GM12875 (cell line): ENCODE data around the gene UACA.

Experiments used
- H3K4me3 ChIP-seq: one replicate; pipeline ENCODE4 v1.5.1; 2011; ENCODE audit warnings: low read depth, low read length, control low read depth
- TF ChIP-seq, protein P1 (sequence below): IDR thresholded peaks from 2 replicates; pipeline ENCODE4 v1.5.1; 2011; ENCODE audit warnings: low read depth, mild to moderate bottlenecking, control low read depth, inconsistent platforms, low read length, moderate library complexity, borderline replicate concordance; ENCODE audit not compliant: insufficient read depth

Gene UACA

DNA sequence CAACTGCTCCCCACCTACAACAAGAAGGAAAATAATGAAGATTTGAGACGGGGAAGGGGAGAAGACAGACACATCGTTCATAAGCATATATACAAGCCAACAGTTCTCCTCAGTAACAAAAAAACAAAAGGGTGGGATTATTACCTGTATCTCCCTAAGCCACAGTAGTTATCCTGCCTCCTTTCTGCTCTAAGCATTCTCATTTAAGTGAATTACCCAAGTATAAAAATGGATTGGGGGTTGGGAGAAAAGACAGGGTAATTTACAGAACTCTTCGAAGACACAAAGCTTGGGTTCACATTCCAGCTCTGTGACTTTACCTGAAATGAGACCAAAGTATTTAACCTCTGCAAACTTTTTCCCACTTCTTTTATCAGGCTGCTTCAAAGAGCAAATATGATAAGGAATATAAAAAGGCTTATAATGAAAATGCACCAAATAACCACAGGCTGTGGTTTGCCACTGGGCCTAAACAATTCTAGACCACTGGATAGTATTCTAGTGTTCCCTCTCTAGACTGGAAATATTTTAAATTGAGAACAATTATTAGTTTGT, 64.4 kb downstream of the UACA start:
- H3K4me3 ChIP-seq: no peak overlapping the region
- TF ChIP-seq, protein P1, sequence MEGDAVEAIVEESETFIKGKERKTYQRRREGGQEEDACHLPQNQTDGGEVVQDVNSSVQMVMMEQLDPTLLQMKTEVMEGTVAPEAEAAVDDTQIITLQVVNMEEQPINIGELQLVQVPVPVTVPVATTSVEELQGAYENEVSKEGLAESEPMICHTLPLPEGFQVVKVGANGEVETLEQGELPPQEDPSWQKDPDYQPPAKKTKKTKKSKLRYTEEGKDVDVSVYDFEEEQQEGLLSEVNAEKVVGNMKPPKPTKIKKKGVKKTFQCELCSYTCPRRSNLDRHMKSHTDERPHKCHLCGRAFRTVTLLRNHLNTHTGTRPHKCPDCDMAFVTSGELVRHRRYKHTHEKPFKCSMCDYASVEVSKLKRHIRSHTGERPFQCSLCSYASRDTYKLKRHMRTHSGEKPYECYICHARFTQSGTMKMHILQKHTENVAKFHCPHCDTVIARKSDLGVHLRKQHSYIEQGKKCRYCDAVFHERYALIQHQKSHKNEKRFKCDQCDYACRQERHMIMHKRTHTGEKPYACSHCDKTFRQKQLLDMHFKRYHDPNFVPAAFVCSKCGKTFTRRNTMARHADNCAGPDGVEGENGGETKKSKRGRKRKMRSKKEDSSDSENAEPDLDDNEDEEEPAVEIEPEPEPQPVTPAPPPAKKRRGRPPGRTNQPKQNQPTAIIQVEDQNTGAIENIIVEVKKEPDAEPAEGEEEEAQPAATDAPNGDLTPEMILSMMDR: no peak

DNA sequence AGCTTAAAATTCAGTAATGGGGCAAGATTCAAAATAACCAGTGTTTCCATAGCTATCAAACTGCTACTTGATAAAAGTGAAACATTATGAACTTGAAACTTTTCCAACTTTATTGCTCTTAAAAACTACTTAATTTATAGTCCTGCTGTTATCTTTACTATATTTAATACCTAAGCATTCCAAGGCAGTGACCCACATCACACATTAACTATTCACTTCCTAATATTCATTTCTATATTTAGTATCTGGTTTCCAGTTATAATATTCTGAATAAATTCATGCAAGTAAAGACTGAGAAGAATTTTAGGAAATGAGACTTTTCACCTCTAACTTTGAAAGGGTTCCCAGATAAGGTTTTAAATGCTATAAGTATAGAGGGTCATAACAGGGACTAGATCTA, 64.9 kb downstream of the UACA start:
- H3K4me3 ChIP-seq: no peak overlapping the region
- TF ChIP-seq, protein P1: no peak

DNA sequence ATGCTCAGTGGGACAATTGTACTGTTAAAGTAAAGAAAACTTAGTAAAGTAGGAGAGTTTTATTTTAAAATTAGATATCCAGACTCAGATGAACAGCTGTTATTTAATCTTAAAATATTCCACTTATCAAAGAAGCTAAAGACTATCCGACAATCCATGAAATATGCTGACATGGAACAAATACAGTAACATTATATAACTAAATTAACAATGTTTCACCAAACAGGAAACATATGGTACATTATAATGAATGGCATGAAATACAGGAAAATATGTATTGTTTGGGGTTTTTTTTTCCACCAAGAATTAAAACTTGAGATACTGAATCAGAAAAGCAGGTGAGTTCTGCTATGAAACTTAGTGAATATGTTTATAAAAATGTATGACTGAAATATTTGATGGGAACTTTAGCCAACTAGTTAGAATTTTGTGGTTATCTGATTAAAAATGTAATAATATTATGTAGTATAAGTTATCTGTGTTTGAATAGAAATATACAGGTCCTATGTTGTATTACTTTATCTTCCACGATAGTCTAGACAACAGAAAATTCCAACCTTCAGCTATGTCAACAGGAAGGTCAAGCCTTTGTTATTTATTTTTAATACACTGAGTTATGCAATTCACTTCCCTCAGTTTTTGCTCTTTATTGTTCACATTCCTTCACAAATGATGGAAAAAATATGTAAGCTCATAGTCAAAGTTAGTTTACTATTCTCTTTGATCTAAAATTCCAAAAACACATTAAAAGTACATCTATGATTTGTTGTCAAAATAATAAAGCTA, 72.7 kb downstream of the UACA start:
- H3K4me3 ChIP-seq: no peak overlapping the region
- TF ChIP-seq, protein P1: no peak

DNA sequence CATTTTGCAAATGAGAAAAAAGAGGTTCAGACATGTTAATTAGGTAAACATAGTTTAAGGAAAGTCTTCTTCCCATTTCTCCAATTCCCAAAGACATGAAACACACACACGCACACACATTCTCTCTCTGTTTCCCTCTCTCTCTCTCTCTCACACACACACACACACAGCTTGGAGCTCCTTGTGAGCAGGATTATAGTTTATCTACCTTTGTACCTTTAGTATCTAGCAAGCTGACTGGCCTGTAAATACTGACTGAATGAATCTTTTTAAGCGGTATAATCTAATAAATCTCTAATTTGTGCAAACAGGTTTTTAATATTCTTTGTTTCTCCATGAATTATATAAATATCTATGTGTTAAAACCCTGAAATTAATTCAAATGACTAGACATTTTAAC, 73.3 kb downstream of the UACA start:
- TF ChIP-seq, protein P1: no peak
- no peak overlapping the region for H3K4me3 ChIP-seq

DNA sequence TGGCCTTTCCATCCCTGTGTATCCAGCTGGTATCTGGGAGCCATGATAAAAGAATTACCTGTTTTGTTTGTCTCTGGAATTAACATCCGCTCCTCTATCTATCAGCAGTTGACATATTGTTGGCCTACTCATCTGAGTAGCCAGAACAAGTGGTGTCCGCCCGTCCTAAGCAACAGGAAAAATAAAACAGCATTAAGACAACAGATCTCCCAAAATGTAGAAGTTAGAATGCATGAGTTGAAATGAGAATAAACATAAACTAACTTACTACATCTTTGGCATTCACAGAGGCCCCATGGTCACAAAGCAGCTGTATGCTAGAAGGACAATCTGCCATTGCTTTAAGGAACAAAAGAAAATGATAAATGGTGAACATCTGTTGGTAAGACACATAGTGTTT, 75.9 kb downstream of the UACA start:
- TF ChIP-seq, protein P1: no peak

DNA sequence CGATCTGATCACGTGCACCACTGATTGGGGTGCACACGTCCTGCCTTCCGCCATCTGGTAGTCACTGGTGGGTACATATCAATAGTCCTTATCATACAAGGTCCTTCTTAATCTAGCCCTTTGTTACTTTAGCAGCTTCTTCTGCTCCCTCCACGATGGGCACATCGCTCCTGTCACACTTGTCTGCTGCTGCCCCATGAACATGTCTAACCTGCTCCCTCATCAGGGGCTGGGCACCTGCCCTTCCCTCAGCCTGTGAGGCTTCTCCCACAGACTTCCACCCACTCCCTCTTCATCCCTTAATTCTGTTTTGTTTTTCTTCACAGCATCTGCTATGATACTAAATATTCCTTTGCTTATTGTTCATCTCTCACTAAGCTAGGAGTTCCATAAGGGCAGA, 82.5 kb downstream of the UACA start:
- no peak overlapping the region for H3K4me3 ChIP-seq

More for the DNA sequence above, 75.9 kb downstream of the UACA start:
- H3K4me3 ChIP-seq: no peak overlapping the region

More for the DNA sequence above, 82.5 kb downstream of the UACA start:
- TF ChIP-seq, protein P1: no peak
